Pulmonary artery endothelial cell (primary cell): ENCODE results near the gene CCL7. TPM values are rescaled to one million over a fixed set of nuclear protein-coding genes. Genes with fewer than 3 reads are reported as not detected.
"Not testable (repeated sequence)": the region's sequence is repeated elsewhere in the genome, so short reads cannot be mapped to it uniquely, and the experiment has no call there.

Experiments
- DNase-seq: peaks from one replicate; pipeline ENCODE4 v3.0.0-alpha.2; 2011; ENCODE audit warnings: low read depth, low spot score
- total RNA-seq: library from RNA; depleted of rRNA; stranded (reverse); fragments of >200 nt; gene quantifications from 2 replicates; pipeline ENCODE4 v1.2.3, GENCODE V29; 2014

CCL7 gene
- 0.07 and 0.11 TPM in 2 replicates for total RNA-seq

DNA sequence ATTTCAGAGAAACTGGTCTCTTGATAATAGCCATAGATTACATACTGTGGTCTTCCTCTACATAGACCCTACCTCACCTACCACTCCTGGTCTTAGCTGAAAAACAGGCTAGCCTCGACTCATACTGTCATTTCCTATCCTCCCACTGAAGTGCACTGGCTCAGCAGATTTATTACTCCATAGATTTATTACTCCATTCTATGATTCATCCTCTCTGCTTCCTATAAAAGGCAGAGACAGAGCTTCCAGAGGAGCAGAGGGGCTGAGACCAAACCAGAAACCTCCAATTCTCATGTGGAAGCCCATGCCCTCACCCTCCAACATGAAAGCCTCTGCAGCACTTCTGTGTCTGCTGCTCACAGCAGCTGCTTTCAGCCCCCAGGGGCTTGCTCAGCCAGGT, at the start of gene CCL7:
Gene CCL7, plus strand, starts transcription at position 253 of the 400 bp plus-strand sequence. Its CDS starts 70 bp downstream, at position 323.
- no peak for DNase-seq

DNA sequence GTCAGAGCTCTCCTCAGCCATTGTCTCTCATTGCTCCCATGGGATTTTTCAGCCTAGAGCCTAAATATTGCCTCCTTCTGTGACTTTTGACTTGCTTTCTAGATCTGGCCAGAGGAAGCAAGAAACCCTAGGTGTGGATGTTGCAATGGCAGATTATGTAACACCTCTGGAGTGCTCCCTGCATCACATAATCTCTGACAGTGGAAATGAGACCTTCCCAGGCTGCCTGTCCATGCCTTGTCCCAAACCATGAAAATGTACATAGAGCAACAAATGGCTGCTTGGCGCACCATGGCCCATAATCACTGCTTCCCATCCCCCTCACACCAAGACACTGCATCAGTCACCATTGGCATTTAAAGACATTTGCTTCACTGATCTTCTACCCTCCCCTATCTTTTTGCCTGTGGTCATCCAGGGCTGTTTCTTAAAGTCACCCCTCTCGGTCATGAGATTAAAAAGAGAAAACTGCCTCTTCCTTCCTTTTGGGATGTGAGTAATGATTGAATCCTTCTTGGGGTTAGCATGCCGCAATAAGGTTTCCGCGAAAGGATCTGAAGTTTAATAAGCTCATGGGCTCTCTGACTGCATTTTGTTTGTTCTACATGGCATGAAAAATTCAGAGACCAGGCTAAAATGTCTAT, 49.1 kb upstream of the CCL7 start:
- no peak for DNase-seq

DNA sequence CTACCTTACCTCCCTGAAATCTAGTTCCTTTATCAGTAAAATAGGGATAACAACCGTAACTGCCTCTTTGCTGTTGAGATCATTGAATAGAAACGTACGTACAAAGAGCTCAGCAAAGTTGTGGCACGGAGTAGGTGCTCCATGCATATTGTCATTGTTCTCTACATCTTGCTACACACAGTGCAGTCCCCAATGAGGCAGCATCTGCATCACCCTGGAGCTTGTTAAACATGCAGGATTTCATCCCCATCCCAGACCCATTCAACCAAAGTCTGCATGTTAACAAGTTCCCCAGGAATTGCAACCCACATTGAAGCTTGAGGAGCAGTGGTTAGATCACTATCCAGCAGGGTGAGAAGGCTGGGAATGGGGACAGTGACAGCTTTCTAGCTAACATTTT, 48.6 kb upstream of the CCL7 start:
- no peak for DNase-seq

DNA sequence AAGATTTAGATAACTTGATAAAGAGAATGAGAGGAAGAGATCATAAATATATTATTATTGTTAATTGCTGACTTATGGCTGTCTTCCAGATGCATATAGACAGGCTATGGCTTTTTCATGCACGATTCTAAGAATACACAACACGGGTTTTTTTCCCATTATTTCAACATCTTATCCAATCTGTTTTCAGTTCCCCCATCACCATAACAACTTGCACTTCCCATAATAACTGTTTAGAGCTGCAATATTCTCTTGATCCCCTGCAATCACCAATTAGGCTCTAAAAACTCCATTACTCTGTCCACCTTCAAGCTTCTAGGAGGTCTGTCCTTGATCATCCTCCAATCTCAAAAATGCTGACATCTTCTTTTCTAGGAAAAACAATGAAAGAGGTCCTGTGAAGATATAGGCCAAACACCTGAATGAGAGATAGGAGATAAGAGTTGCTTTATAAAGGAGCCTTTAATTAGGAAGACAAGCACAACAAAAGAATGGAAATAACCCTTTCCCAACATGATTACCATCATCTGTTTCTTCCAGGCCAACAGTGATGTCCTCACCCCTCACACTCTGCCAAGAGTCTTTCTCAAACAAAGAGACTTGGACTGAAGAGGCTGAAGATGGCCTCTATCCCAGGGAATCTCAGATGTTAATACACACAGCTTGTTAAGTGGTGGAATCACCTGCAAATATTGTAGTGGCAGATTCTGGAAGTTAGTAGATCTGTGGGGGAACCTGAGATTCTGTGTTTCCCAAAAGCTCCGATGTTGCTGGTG, 47.1 kb upstream of the CCL7 start:
- no peak for DNase-seq

DNA sequence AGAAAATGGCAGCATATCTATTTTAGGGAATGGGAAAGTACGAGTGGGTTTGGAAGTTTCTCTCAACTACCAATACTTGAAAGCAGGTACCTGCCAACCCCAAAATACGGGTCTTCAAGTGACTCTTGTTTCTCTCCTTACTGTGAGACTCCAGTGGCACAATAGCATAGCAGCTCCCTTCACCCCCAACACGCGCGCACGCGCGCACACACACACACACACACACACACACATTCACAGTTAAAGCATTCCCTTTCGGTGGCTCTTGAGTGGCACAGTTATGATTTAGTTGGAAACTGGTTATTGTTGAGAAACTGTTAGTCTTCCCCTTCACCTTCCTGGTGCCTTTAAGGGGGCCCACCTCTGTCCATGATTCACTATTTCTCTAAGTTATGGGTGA, 45.0 kb upstream of the CCL7 start:
- DNase-seq: no peak

DNA sequence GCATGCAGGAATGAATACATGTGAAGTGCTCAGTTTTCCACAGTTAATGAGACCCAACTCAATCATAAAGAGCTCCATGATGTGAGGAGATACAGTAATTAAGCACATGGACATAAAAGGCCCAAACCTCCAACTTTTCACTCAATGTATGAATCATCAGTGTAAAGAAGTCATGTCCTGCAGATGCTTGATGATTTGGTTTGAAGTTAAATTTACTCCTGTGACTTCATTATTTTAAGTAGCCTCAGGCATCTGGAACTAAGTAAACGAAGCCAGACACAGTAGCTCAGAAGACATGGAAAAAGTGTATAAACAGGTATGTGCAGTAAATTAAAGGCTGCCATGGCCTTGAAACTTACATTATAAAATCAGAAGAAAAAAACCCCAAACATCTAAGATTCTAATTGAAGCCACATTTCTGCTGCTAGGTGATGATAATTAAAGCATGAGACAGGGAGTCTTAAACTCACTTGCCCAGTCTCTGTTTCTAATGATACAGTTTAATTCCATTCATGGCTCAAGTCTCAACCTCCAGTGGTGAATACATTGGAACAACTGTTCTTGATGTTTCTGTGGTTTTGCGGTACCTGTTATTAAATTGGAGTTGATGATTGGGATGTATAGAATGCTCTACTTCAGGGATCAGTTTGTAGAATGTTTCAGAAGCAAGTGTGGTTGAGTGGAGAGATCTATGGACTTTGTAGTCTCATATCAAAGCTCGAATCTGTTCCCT, 43.8 kb upstream of the CCL7 start:
- no peak for DNase-seq

DNA sequence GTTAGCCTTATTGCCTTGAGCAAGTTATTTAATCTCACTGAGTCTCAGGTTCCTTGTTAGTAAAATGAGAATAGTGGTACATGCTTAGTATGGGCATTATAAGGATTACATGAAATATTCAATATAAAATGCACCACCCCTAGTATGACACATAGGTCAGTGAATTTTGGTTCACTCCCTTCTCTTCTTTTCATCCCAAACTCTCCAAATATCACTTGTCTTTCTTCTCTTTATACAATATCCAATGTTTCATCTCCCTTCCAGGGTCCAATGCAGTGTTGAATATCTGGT, 43.3 kb upstream of the CCL7 start:
- DNase-seq: no peak

DNA sequence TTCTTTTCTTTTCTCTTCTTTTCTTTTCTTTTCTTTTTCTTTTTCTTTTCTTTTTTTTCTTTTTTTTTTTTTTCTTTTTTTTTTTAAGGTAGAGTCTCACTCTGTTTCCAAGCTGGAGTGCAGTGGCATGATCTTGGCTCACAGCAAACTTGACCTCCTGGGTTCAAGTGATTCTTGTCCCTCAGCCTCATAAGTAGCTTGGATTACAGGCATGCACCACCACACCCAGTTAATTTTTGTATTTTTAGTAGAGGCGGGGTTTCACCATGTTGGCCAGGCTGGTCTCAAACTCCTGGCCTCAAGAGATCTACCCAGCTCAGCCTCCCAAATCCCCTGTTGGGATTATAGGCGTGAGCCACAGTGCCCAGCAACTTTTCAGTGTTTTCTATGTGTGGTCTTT, 42.7 kb upstream of the CCL7 start:
- not testable (repeated sequence) for DNase-seq

DNA sequence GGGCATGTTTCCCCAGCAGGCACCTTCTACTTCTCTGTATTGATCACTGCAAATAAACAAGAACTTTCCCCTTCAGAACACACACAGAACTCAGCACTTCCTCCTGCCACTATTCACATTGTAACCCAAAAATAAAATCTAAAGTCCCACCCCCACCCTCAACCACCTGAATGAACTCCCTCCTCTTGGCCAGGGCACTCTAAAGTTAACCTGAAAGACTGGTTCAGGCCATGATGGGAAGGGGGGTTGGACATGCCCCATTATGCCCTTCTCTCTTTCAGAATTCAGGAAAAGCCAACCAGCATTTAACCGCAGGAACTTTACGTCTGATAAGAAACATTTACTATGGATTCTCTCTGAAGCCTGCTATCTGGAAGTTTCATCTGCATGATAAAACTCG, 42.3 kb upstream of the CCL7 start:
- no peak for DNase-seq

DNA sequence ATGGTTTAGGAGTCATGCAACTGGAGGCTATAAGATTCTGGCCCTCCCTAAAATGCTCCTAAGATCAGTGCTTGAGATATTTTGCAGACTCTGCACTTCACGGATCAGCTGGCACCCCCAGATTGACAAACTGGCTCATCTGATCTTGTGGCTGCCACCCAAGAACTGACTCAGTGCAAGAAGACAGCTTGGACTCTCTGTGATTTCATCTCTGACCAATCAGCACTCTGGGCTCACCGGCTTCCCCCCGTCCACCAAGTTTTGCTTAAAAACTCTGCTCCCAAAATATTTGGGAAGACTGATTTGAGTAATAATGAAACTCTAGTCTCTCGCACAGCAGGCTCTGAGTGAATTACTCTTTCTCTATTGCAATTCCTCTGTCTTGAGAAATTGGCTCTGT, 41.2 kb upstream of the CCL7 start:
- DNase-seq: no peak

DNA sequence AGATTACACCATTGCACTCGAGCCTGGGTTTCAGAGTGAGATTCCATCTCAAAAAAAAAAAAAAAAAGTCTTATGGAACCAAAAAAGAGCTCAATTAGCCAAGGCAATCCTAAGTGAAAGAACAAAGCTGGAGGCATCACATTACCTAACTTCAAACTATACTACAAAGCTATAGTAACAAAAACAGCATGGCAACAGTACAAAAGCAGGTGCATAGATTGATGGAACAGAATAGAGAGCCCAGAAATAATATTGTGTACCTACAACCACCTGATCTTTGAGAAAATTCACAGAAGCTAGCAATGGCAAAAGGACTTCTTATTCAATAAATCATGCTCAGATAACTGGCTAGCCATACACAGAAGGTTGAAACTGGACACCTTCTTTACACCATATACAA, 39.7 kb upstream of the CCL7 start:
- DNase-seq: no peak

DNA sequence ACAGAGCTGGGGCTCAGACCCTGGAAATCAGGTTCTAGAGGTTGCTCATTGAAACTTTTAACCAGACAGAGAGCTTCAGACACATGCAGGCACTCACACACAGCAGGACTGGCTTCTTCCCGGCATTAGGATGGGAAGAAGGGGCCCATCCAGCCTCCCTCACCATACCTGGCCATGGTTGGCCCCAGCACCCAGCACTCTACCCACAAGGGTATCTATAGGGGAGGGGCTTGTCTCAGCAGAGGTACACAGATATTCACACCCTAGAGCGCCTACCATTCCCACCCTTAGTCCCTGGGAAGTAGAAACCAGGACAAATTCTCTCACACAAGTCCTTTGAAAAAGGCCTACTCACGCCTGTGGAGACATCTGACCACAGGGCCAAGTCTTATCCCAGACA, 35.4 kb upstream of the CCL7 start:
- DNase-seq: no peak

DNA sequence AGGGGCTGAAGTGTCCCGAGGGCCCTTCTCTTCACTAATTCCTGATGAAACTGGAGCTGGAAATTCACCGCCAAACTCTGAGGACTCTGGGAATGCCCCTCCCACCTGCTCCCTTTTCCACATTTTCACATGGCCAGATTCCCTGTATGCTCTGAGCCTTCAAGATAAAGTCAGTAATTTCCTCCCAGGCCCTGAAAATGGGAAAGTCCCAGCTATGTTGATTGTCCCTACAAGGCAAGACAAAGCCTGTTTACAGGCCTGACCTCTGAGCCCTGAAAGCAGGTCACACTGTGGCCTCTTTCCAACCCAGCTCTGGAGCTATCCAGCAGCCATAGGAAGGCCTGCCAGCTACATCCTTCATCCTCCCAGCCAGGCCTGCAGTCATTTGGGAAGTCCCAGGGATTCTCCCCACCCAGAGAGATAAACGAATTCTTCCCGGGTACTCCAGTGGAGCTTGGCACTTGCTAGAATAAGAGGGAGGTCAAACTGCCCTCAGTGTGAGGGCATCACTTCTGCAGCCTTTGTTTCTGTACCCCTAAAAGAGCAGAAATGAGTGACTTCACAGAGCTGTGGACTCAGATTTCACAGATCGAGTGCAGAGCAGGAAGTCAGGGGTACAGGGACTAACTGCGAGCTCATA, 34.5 kb upstream of the CCL7 start:
- peak; percentile 93 for DNase-seq

DNA sequence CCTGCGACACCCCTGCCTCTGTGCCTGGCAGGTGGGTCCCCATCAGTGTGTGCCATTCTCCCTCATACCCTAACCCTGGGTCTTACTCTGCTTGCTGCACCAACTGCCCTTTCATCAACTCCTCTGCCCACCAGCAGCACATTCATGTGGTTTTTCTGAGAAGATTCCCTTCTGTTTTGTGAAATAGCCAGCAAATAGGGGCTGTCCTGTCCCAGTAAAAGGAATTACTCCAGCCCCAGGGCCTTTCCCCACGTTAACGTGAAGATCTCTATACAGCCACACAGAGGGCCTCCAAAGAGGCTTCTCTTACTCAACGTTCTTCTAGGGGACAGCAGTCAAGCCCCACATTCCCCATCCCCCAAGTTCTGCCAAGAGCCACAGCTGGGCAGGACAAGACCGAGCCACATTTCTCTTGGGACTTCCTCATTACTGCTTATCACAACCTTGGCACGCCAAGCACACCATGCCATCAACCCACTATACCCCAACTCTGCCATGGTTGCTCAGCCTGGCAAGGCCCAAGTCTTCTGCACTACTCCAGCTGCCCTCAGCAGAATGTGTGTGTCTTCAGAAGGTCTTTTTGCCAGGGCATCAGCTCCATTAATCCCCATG, 33.6 kb upstream of the CCL7 start:
- no peak for DNase-seq

DNA sequence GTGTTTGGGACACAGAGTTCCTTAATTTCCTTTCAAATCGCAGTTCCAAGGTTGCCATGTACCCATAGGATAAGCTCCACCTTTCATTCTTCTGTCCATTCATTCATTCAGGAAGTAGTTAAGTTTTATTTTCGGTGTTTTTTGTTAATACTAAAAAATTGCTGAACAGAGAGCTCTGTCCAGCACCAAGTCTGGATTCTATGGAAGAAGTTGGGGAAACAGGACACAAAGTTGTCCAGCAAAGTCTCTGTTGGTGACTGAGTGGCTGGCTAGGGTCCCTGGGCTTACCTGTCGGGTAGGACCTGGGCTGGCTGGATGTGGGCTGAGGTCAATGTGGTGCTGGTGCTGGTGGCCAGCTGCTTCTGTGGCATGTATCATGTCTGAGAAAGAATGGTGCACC, 32.6 kb upstream of the CCL7 start:
- DNase-seq: no peak

DNA sequence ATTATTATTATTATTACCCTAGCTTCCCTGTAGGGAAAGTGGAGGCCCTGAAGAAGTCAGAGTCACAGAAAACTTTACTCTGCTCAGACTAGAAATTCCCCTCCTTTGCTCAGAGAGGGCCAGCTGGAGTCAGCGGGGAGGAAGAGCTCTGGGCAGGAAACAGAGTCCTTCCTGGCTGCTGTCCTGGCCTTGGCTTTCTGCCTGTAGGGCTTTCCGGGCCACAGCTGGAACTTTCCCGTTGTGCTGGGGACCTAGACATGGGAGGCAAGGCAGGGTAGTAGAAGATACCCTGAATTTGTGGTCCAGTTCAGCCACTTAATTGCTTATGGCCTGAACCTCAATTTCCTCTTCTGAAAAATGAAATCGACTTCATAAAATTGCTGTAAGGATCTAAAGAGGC, 29.0 kb upstream of the CCL7 start:
- DNase-seq: no peak

DNA sequence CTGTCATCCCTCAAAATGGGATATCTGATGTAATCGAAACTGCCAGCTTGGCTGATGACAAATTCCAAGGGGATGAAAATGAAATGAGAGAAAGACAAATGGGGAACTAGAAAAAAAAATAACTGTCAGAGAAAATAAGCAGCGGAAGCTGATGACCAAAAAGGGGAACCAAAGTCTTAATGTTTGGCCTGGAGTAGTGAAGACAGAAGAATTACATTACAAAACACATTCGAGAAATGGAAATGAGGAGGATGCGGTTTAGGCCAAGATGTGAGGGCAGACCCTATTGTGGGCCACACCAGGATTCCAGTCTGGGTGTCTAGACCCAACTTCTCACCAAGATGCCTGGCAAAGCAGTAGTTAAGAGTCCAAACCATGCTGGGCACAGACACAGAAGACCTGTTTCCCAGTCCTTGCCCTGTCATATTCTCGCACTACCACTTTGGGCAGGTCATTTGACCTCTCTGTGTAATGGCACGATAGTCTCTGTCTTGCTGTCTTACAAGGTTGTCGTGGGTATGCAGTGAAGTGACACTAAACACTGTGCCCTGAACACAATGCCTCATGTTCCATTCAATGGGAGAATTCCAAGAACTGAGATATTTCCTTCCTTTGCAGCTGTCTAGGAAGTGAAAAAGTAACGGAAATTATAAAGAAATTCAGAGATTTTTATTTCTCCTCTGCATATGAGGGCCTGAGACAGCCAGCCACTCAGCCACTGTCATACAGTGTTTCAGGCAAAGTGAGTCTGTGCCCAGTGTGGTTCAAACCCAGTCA, 27.2 kb upstream of the CCL7 start:
- DNase-seq: no peak

DNA sequence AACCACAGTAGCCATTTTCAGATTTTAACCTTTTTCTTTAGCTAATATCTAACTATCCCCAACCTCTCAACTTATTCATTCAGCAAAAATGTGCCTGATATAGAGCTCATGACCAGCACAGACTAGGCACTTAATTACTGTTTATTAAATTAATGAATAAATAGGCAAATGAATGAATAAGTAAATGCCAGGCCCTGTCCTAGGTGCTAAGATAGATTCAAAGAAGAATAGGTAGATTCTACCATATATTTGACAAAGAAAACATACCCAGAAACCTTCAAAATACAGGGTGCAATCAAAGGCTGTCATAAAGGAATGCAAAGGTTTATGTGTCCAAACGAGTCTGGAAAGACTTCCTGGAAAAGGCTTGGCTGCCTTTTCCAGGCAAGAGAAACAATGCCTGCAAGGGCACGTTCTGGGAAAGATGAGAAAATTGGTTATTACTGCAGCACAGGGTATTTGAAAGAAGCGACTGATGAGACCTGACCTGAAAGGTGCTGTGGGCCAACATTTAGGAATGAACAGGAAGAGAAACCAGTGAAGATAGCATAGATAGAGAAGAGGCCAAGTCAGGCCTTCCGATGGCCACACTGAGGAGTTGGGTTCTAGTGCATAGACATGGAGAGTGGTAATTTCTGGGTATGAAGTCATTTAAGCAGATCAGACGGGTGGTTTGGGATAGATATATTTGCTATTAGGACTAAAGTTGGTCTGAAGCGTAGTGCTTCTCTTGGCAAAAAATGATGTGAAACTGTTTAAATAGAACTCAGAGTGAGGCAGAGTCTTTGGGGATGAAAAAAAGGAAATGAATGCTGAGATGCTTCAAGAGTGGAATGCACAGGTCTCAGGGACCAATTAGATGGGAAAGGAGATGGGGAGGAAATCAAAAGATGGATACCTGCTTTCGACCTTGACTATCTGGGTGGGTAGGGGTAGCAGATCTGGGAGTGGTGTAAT, 26.4 kb upstream of the CCL7 start:
- no peak for DNase-seq

DNA sequence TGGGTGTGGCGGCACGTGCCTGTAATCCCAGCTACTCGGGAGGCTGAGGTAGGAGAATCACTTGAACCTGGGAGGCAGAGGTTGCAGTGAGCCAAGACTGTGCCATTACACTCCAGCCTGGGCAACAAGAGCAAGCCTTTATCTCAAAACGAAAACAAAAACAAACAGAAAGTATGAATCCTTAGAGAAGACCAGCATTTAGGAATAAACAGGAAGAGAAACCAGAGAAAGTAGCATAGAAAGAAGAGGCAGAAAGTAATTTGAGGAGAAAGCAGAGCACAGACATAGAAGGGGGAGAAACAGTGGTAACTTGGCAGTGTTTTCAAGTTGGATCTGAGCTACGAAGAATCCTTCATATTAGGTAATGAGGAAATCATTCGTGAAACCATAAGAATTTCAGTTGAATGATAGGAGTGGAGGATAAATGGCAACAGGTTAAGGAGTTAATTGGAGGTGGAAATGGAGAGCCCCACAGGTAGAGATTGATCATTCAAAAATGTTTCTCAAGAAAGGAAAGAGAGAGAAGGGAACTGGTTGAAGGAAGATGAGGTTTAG, 24.6 kb upstream of the CCL7 start:
- DNase-seq: no peak

DNA sequence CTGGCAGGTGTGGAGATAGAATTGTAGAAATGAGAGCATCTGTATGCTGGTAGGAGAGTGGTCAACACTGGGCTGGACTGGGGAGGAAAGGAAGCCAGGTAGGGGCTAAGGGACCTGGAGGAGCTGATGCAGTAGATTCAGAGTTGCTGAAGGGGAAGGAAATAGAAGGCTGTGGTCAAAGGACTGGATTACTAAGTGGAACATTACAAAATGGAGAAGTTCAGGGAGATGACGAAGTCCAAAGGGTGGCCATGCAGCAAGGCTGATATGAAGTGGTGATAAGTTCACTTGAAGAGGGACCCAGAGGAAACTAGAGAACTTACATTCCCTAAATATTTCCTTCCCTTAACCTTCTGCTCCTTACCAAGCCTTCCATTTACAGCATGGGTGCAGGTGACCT, 23.6 kb upstream of the CCL7 start:
- no peak for DNase-seq
